GM04503 (cell line): ENCODE measurements around the gene POTEI.
"Not testable (repeated sequence)": the region's sequence is repeated elsewhere in the genome, so short reads cannot be mapped to it uniquely, and the experiment has no call there.

Experiments
- DNase-seq: peaks from one replicate; pipeline ENCODE4 v3.0.0-alpha.2; 2012; ENCODE audit warnings: low read depth

POTEI gene

GRCh38 chr2:130455413-130455812 is 53.7 kb downstream of the POTEI start:
- not testable (repeated sequence) for DNase-seq

- DNase-seq: not testable (repeated sequence)
These were observed 54.4 kb downstream of the POTEI start for GRCh38 chr2:130454712-130455083.

DNA sequence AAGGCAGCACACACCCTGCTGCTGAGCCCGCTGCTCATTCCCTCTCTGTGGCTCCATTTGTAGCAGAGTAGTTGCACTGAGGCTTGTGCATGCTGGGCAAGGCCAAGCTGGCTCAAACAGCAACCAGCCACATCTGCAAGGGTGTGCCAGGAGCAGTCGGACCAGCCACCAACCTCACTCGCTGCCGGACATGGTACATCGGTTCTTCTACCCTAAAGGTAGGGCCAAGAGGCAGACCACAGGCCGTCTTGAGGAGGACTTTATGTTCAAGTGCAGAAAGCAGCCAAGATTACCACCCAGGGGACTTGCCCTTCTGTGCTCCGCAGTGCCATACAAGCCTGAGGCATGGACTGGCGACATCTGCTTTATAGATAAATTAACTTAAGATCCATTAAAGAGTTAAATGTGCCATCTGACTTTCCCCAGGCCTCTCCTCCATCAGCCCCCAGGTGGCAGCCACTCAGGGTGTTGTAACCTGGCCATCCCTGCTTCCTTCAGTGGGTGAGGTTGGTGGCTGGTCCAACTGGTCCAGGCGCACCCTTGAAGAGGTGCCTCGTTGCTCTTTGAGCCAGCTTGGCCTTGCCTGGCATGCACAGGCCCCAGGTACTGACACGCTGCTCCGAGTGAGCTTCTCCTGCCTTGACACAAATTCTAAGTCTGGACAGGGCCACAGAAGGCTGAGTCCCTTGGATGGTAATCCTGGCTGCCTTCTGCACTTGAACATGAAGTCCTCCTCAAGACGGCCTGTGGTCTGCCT is 55.0 kb downstream of the POTEI start:
- not testable (repeated sequence) for DNase-seq

DNA sequence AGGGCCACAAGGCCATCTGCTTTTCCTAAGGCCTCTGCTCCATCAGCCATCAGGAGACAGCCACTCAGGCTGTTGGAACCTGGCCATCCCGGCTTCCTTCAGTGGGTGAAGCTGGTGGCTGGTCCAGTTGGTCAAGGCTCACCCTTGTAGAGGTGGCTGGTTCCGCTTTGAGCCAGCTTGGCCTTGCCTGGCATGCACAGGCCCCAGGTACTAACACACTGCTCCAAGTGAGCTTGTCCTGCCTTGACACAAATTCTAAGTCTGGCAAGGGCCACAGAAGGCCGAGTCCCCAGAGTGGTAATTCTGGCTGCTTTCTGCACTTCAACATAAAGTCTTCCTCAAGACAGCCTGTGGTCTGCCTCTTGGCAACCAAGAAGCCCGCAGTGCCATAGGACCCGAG is 56.2 kb downstream of the POTEI start:
- DNase-seq: not testable (repeated sequence)

DNA sequence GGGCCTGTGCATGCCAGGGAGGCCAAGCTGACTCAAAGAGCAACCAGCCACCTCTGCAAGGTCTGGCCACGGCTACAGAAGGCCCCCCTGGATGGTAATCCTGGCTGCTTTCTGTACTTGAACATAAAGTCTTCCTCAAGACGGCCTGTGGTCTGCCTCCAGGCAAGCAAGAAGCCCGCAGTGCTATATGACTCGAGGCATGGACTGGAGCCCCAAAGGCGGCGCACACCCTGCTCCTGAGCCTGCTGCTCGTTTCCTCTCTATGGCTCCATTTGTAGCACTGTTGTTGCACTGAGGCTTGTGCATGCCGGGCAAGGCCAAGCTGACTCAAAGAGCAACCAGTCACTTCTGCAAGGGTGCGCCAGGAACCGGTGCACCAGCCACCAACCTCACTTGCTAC is 57.3 kb downstream of the POTEI start:
- DNase-seq: not testable (repeated sequence)

DNA sequence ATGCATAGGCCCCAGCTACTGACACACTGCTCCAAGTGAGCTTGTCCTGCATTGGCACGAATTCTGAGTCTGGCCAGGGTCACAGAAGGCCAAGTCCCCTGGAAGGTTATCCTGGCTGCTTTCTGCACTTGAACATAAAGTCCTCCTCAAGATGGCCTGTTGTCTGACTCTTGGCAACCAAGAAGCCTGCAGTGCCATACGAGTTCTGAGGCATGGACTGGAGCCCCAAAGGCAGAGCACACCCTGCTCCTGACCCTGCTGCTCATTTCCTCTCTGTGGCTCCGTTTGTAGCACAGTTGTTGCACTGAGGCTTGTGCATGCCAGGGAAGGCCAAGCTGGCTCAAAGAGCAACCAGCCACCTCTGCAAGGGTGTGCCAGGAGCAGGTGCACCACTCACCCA is 57.9 kb downstream of the POTEI start:
- DNase-seq: not testable (repeated sequence)

DNA sequence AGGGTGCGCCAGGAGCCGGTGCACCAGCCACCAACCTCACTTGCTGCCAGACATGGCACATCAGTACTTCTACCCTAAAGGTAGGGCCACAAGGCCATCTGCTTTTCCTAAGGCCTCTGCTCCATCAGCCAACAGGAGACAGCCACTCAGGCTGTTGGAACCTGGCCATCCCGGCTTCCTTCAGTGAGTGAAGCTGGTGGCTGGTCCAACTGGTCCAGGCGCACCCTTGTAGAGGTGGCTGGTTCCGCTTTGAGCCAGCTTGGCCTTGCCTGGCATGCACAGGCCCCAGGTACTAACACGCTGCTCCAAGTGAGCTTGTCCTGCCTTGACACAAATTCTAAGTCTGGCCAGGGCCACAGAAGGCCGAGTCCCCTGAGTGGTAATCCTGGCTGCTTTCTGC is 58.8 kb downstream of the POTEI start:
- not testable (repeated sequence) for DNase-seq

- not testable (repeated sequence) for DNase-seq
These were observed 81.5 kb downstream of the POTEI start for GRCh38 chr2:130427631-130428030.

DNA sequence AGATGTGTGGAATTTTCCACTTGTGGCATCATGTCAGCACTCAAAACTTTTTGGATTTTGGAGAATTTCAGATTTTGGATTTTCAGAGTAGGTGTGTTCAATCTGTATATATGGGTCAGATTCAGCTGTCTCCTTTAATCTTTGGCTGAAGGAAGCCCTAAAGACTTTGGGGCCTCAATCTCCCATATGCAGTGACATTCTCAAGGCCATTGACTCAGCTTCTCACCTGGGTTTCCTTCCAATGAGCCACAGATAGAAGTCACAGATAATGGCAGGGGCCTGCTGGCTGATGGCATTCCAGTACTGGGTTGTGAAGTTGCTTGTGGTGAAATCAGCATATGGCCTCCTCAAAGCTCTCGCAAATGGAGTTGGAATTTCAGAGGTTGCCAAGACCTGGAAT is 90.3 kb downstream of the POTEI start:
- DNase-seq: not testable (repeated sequence)

DNA sequence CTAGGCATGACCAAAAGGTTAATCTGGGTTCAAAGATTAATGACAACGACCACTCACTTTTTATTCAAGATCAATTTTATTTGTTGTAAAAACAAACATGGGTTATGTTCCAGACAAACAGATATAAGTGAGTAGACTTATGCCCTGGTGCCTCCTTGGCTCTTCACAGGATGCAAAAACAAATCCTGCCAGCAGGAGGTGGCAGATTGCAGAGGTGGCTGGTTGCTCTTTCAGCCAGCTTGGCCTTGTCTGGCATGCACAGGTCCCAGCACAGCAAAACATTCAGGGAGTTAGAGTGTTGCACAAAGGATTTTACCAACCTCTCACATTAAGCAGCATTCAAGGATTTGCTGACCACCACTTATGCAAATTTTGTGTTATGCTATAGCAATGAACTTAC is 92.4 kb downstream of the POTEI start:
- not testable (repeated sequence) for DNase-seq
